ENCODE measurements around the gene ADCY3.

ADCY3 gene

GRCh38 chr2:24873619-24874018 lies 46.4 kb downstream of the ADCY3 start:
- H3K27ac ChIP-seq, result no peak overlapping the region
- H3K36me3 ChIP-seq, result peaks cover 40% of the 10 kb centered on the region
- H3K9me3 ChIP-seq (ENCODE audit: severe bottlenecking), result no peaks in the 10 kb centered on the region
- H3K4me3 ChIP-seq (ENCODE audit: low read depth, low read length), result no peak overlapping the region
- no peaks in the 10 kb centered on the region for H3K27me3 ChIP-seq (ENCODE audit: insufficient read depth, low read depth, severe bottlenecking)
- DNase-seq, result no peak
- TF ChIP-seq CTCF (IDR thresholded peaks at IDR 0.05; ENCODE audit: low read depth, low read length), result no peak

GRCh38 chr2:24872344-24873115 lies 47.5 kb downstream of the ADCY3 start:
- Histone ChIP-seq H3K4me3 (ENCODE audit: low read depth, low read length) (no peak overlapping the region), H3K36me3 (peaks cover 39% of the 10 kb centered on the region), H3K9me3 (ENCODE audit: severe bottlenecking) (no peaks in the 10 kb centered on the region), H3K27me3 (ENCODE audit: insufficient read depth, low read depth, severe bottlenecking) (no peaks in the 10 kb centered on the region), H3K27ac (no peak overlapping the region)
- no peak for TF ChIP-seq CTCF (IDR thresholded peaks at IDR 0.05; ENCODE audit: low read depth, low read length)
- no peak for DNase-seq

- H3K4me3 ChIP-seq (ENCODE audit: low read depth, low read length), result no peak overlapping the region
- DNase-seq, result no peak
- H3K27me3 ChIP-seq (ENCODE audit: insufficient read depth, low read depth, severe bottlenecking), result no peaks in the 10 kb centered on the region
- H3K9me3 ChIP-seq (ENCODE audit: severe bottlenecking), result no peaks in the 10 kb centered on the region
- no peak for TF ChIP-seq CTCF (IDR thresholded peaks at IDR 0.05; ENCODE audit: low read depth, low read length)
- peaks cover 41% of the 10 kb centered on the region for H3K36me3 ChIP-seq
- H3K27ac ChIP-seq, result no peak overlapping the region
These were observed 48.1 kb downstream of the ADCY3 start for GRCh38 chr2:24871852-24872333.

- Histone ChIP-seq H3K27ac (no peak overlapping the region), H3K9me3 (ENCODE audit: severe bottlenecking) (no peaks in the 10 kb centered on the region), H3K27me3 (ENCODE audit: insufficient read depth, low read depth, severe bottlenecking) (no peaks in the 10 kb centered on the region), H3K4me3 (ENCODE audit: low read depth, low read length) (no peak overlapping the region), H3K36me3 (peaks cover 41% of the 10 kb centered on the region)
- DNase-seq, result no peak
- no peak for TF ChIP-seq CTCF (IDR thresholded peaks at IDR 0.05; ENCODE audit: low read depth, low read length)
These were observed 48.9 kb downstream of the ADCY3 start for GRCh38 chr2:24870891-24871705.

DNA sequence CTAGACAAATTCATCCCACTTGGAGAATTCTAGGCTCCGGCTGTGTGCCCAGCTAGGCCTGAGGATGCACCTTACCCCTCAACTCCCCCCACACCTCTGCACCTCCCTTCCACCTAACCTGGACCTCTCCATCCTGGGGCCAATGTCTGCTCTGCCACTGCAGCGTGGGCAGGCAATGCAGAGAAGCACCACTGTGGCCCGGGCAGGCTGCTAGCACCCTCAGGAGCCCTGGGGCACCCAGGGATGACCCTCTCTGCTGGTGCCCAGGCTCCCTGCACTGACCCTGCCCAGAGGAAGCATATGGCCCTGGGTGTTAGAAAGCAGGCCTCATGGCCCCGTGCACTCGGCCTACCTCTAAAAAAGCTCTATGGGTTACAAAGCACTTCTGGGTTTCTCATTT lies 49.6 kb downstream of the ADCY3 start:
- no peak for DNase-seq
- H3K9me3 ChIP-seq (ENCODE audit: severe bottlenecking), result no peaks in the 10 kb centered on the region
- no peak overlapping the region for H3K27ac ChIP-seq
- H3K36me3 ChIP-seq, result peaks cover 41% of the 10 kb centered on the region
- no peaks in the 10 kb centered on the region for H3K27me3 ChIP-seq (ENCODE audit: insufficient read depth, low read depth, severe bottlenecking)
- no peak for TF ChIP-seq CTCF (IDR thresholded peaks at IDR 0.05; ENCODE audit: low read depth, low read length)
- no peak overlapping the region for H3K4me3 ChIP-seq (ENCODE audit: low read depth, low read length)
